ENCODE results near the gene POU5F1. TPM values are rescaled to one million over a fixed set of nuclear protein-coding genes. Genes with fewer than 3 reads are reported as not detected.

Gene POU5F1
- total RNA-seq, 2 donors from 2014 or later = 3.4 to 7.0 TPM

GRCh38 chr6:31209137-31209536 lies 38.7 kb upstream of the POU5F1 start:
- no peak for DNase-seq
- H3K27ac ChIP-seq = no peak overlapping the region

GRCh38 chr6:31208506-31208905 lies 38.0 kb upstream of the POU5F1 start:
- no peaks in the 10 kb centered on the region for H3K4me1 ChIP-seq
- DNase-seq = no peak
- TF ChIP-seq CTCF (IDR thresholded peaks at IDR 0.05) = no peak
- H3K9me3 ChIP-seq = no peaks in the 10 kb centered on the region
- no peaks in the 10 kb centered on the region for H3K36me3 ChIP-seq
- intact Hi-C loops (cut with DNase I) = no loop called here
- H3K9ac ChIP-seq (ENCODE audit: low read depth in 2 of 2, low read length in 2 of 2) = no peak overlapping the region
- no peaks in the 10 kb centered on the region for H3K27me3 ChIP-seq
- H3K27ac ChIP-seq = no peak overlapping the region
- no peak overlapping the region for H3K4me3 ChIP-seq

More at GRCh38 chr6:31209137-31209536, 38.7 kb upstream of the POU5F1 start:
- Histone ChIP-seq H3K9ac (ENCODE audit: low read depth in 2 of 2, low read length in 2 of 2) (no peak overlapping the region), H3K27me3 (no peaks in the 10 kb centered on the region), H3K4me1 (no peaks in the 10 kb centered on the region), H3K4me3 (no peak overlapping the region), H3K9me3 (no peaks in the 10 kb centered on the region), H3K36me3 (no peaks in the 10 kb centered on the region)
- no peak for TF ChIP-seq CTCF (IDR thresholded peaks at IDR 0.05)
- intact Hi-C loops (cut with DNase I) = no loop called here

GRCh38 chr6:31205638-31206037 lies 35.2 kb upstream of the POU5F1 start:
- peaks cover 7% of the 10 kb centered on the region for H3K4me1 ChIP-seq
- no peaks in the 10 kb centered on the region for H3K27me3 ChIP-seq
- no peak for TF ChIP-seq CTCF (IDR thresholded peaks at IDR 0.05)
- no peak overlapping the region for H3K4me3 ChIP-seq
- DNase-seq = no peak
- H3K9ac ChIP-seq (ENCODE audit: low read depth in 2 of 2, low read length in 2 of 2) = no peak overlapping the region
- H3K9me3 ChIP-seq = no peaks in the 10 kb centered on the region
- H3K36me3 ChIP-seq = no peaks in the 10 kb centered on the region
- H3K27ac ChIP-seq = peak overlapping the region; percentile 24
- intact Hi-C loops (cut with DNase I) = no loop called here

- intact Hi-C loops (cut with DNase I) = loop anchor here (5.0 kb wide), 1 partner anchor 68 kb away; the partner anchor contains the start of gene HLA-C
- Histone ChIP-seq H3K4me1 (peaks cover 7% of the 10 kb centered on the region), H3K27me3 (no peaks in the 10 kb centered on the region), H3K36me3 (no peaks in the 10 kb centered on the region), H3K27ac (peak overlapping the region; percentile 88), H3K4me3 (no peak overlapping the region), H3K9me3 (no peaks in the 10 kb centered on the region), H3K9ac (ENCODE audit: low read depth in 2 of 2, low read length in 2 of 2) (no peak overlapping the region)
- TF ChIP-seq CTCF (IDR thresholded peaks at IDR 0.05) = no peak
- peak; percentile 19 for DNase-seq
These were observed 34.3 kb upstream of the POU5F1 start for GRCh38 chr6:31204751-31205145.

- TF ChIP-seq CTCF (IDR thresholded peaks at IDR 0.05) = no peak
- Histone ChIP-seq H3K36me3 (no peaks in the 10 kb centered on the region), H3K9ac (ENCODE audit: low read depth in 2 of 2, low read length in 2 of 2) (peak overlapping the region in 1 of 2 donors; percentile 91), H3K27ac (peak overlapping the region; percentile 88), H3K4me1 (peaks cover 7% of the 10 kb centered on the region), H3K4me3 (peak overlapping the region; percentile 20), H3K9me3 (no peaks in the 10 kb centered on the region), H3K27me3 (no peaks in the 10 kb centered on the region)
- DNase-seq = peak; percentile 66
- intact Hi-C loops (cut with DNase I) = loop anchor here (5.0 kb wide), 1 partner anchor 69 kb away; the partner anchor contains the start of gene HLA-C
These were observed 33.0 kb upstream of the POU5F1 start for GRCh38 chr6:31203345-31203979.
